IMR-90 (cell line): ENCODE data around the gene PPP1R8. TPM values are rescaled to one million over a fixed set of nuclear protein-coding genes. Genes with fewer than 3 reads are reported as not detected.

Experiments used
- ATAC-seq: fragments of 200-7000 bp; cut with Tn5 transposase; 2 replicates; pipeline ENCODE4 v1.9.1; 2020; ENCODE audit warnings: low read depth, mild to moderate bottlenecking, moderate library complexity
- BruUV-seq: library from RNA; stranded (reverse); fragments of 400-500 nt; replicated peaks from 2 replicates; lab custom pipeline; 2021; lab: Mats Ljungman, UMichigan
- CTCF ChIA-PET: fragments of 300-600 bp; formaldehyde crosslinking; extraction: SDS; loops from one replicate; lab custom pipeline; 2021; ENCODE audit warnings: antibody characterized with exemption; lab: Yijun Ruan, JAX
- POLR2A ChIA-PET: fragments of 300-600 bp; sonication (Branson Sonifier 250); formaldehyde crosslinking; loops from one replicate; lab custom pipeline; 2022; ENCODE audit warnings: antibody characterized with exemption; ENCODE audit not compliant: unreplicated experiment; lab: Charles Lee
- DNase-seq: peaks from one replicate; pipeline ENCODE4 v3.0.0; 2013
- H2AFZ ChIP-seq: replicated peaks from 2 replicates; pipeline ENCODE3; 2013; ENCODE audit warnings: low read length, mild to moderate bottlenecking; ENCODE audit not compliant: poor library complexity
- H2AK5ac ChIP-seq: 2 replicates; pipeline ENCODE4 v1.6.1; 2013; ENCODE audit warnings: low read depth, low read length, inconsistent platforms
- H2AK9ac ChIP-seq: replicated peaks from 2 replicates; pipeline ENCODE3; 2013; ENCODE audit warnings: mild to moderate bottlenecking, low read depth, low read length, moderate library complexity; ENCODE audit not compliant: poor library complexity
- H2BK120ac ChIP-seq: 2 replicates; pipeline ENCODE4 v1.6.1; 2013; ENCODE audit warnings: low read depth, low read length, inconsistent platforms
- H2BK15ac ChIP-seq: 3 replicates; pipeline ENCODE4 v1.6.1; 2013; ENCODE audit warnings: low read depth, low read length, inconsistent platforms
- H2BK20ac ChIP-seq: 2 replicates; pipeline ENCODE4 v1.6.1; 2013; ENCODE audit warnings: low read depth, mild to moderate bottlenecking, inconsistent platforms, low read length, moderate library complexity
- H2BK5ac ChIP-seq: 2 replicates; pipeline ENCODE4 v1.6.1; 2013; ENCODE audit warnings: mild to moderate bottlenecking, low read depth, low read length, inconsistent platforms; ENCODE audit not compliant: poor library complexity, severe bottlenecking
- H3K14ac ChIP-seq: replicated peaks from 2 replicates; pipeline ENCODE4 v1.6.1; 2013; ENCODE audit warnings: low read depth, low read length, inconsistent platforms
- H3K18ac ChIP-seq: 2 replicates; pipeline ENCODE4 v1.6.1; 2013; ENCODE audit warnings: low read depth, low read length, control low read depth
- H3K23ac ChIP-seq: 2 replicates; pipeline ENCODE4 v1.6.1; 2013; ENCODE audit warnings: low read depth, low read length, inconsistent platforms
- H3K27ac ChIP-seq: 2 replicates; pipeline ENCODE4 v1.5.1; 2013; ENCODE audit warnings: mild to moderate bottlenecking, control low read depth, low read length; ENCODE audit not compliant: insufficient read depth
- H3K27me3 ChIP-seq: 2 replicates; pipeline ENCODE4 v1.6.1; 2013; ENCODE audit warnings: low read length; ENCODE audit not compliant: control insufficient read depth, insufficient read depth
- H3K36me3 ChIP-seq: 2 replicates; pipeline ENCODE4 v1.6.1; 2013; ENCODE audit warnings: low read length, mixed read lengths; ENCODE audit not compliant: control insufficient read depth, insufficient read depth
- H3K4ac ChIP-seq: 2 replicates; pipeline ENCODE4 v1.6.1; 2013; ENCODE audit warnings: low read depth, low read length, inconsistent platforms
- H3K4me1 ChIP-seq: 2 replicates; pipeline ENCODE4 v1.6.1; 2013; ENCODE audit warnings: low read length, mixed read lengths; ENCODE audit not compliant: control insufficient read depth, insufficient read depth
- H3K4me2 ChIP-seq: 2 replicates; pipeline ENCODE4 v1.6.1; 2013; ENCODE audit warnings: low read depth, mild to moderate bottlenecking, control low read depth, low read length, moderate library complexity
- H3K4me3 ChIP-seq: 2 replicates; pipeline ENCODE4 v1.5.1; 2013; ENCODE audit warnings: low read depth, mild to moderate bottlenecking, control low read depth, low read length, moderate library complexity; ENCODE audit not compliant: insufficient read depth
- H3K56ac ChIP-seq: 2 replicates; pipeline ENCODE4 v1.6.1; 2013; ENCODE audit warnings: low read length, inconsistent platforms; ENCODE audit not compliant: insufficient read depth; ENCODE audit errors: extremely low read depth
- H3K79me1 ChIP-seq, 2 experiments: 2 replicates each; pipeline ENCODE4 v1.6.1; 2013; ENCODE audit warnings: low read length in 2 of 2, inconsistent platforms in 1 of 2, low read depth in 1 of 2
- H3K9ac ChIP-seq: 2 replicates; pipeline ENCODE4 v1.6.1; 2013; ENCODE audit warnings: low read depth, low read length, control low read depth
- H3K9me1 ChIP-seq: 2 replicates; pipeline ENCODE4 v1.6.1; 2013; ENCODE audit warnings: low read length, inconsistent platforms; ENCODE audit not compliant: insufficient read depth
- H3K9me3 ChIP-seq: 2 replicates; pipeline ENCODE4 v1.6.1; 2013; ENCODE audit warnings: low read length; ENCODE audit not compliant: control insufficient read depth, insufficient read depth
- H4K20me1 ChIP-seq: 2 replicates; pipeline ENCODE4 v1.6.1; 2013; ENCODE audit warnings: low read length, inconsistent platforms; ENCODE audit not compliant: insufficient read depth
- H4K5ac ChIP-seq: 2 replicates; pipeline ENCODE4 v1.6.1; 2013; ENCODE audit warnings: mild to moderate bottlenecking, low read depth, low read length, control low read depth
- H4K8ac ChIP-seq, 2 experiments: 2 replicates each; pipeline ENCODE4 v1.6.1; 2013; ENCODE audit warnings: low read depth in 2 of 2, low read length in 2 of 2, control low read depth in 1 of 2, inconsistent platforms in 1 of 2
- H4K91ac ChIP-seq: 2 replicates; pipeline ENCODE4 v1.6.1; 2013; ENCODE audit warnings: low read depth, low read length, inconsistent platforms; ENCODE audit not compliant: insufficient read depth
- FOS ChIP-seq: fragments of 150-350 bp; IDR thresholded peaks from 2 replicates; pipeline ENCODE4 v1.6.1; 2016; ENCODE audit warnings: low read depth, low read length
- MAFK ChIP-seq: IDR thresholded peaks from 2 replicates; pipeline ENCODE4 v1.6.1; 2012; ENCODE audit warnings: low read depth, low read length, improper control_type of control experiment
- MAZ ChIP-seq: IDR thresholded peaks from 2 replicates; pipeline ENCODE4 v1.6.1; 2012; ENCODE audit warnings: low read depth, mild to moderate bottlenecking, low read length, improper control_type of control experiment, moderate library complexity, borderline replicate concordance
- MXI1 ChIP-seq: IDR thresholded peaks from 2 replicates; pipeline ENCODE4 v1.6.1; 2012; ENCODE audit warnings: low read depth, mild to moderate bottlenecking, low read length, moderate library complexity, borderline replicate concordance
- RAD21 ChIP-seq: IDR thresholded peaks from 2 replicates; pipeline ENCODE4 v1.6.1; 2012; ENCODE audit warnings: low read length, improper control_type of control experiment
- SMC3 ChIP-seq: fragments of 150-350 bp; IDR thresholded peaks from 2 replicates; pipeline ENCODE4 v1.6.1; 2016; ENCODE audit warnings: low read depth, mild to moderate bottlenecking, antibody characterized with exemption, low read length, moderate library complexity
- WGBS, 2 experiments: methylation state at CpG; one replicate each; pipeline versions ENCODE4 v1.1.5 to v1.1.7; 2013; ENCODE audit warnings: missing lambda C conversion rate in 2 of 2; ENCODE audit not compliant: insufficient read length in 1 of 2; ENCODE audit errors: extremely low coverage in 2 of 2; 5-methylcytosine and 5-hydroxymethylcytosine counted together
- dilution Hi-C: fragments of 300-500 bp; cut with HindIII; formaldehyde crosslinking; loops from one replicate; pipeline ENCODE4 v1.14.3; 2018; ENCODE audit warnings: low sequenced_read_pairs; ENCODE audit not compliant: unreplicated experiment
- in situ Hi-C: fragments of 300-500 bp; cut with MboI; formaldehyde crosslinking; loops from 3 replicates; pipeline ENCODE4 v1.14.3; 2019; ENCODE audit warnings: low sequenced_read_pairs, inconsistent platforms, mixed read lengths
- intact Hi-C: fragments of 100-400 bp; cut with micrococcal nuclease; formaldehyde crosslinking; loops from 2 replicates; pipeline ENCODE4 v1.10.0; 2022
- polyA plus RNA-seq, 3 experiments: library from polyadenylated mRNA; depleted of rRNA; stranded (reverse); fragments of >200 nt; gene quantifications; 2 replicates each; pipeline ENCODE4 v1.2.3, GENCODE V29; 2012; ENCODE audit warnings: low replicate concordance in 1 of 3
- total RNA-seq: library from RNA; depleted of rRNA; stranded (reverse); fragments of >200 nt; gene quantifications from 2 replicates; pipeline ENCODE4 v1.2.3, GENCODE V29; 2012
- TF ChIP-seq, protein P1 (sequence below): conservative IDR thresholded peaks from 2 replicates; pipeline ENCODE4 v1.5.1; 2012; ENCODE audit warnings: mild to moderate bottlenecking, low read depth, low read length, improper control_type of control experiment

Gene PPP1R8
- total and polyA plus RNA-seq, 2 of the 4 experiments (the other 2 are of a cell fraction): 53.8 to 80.1 TPM

DNA sequence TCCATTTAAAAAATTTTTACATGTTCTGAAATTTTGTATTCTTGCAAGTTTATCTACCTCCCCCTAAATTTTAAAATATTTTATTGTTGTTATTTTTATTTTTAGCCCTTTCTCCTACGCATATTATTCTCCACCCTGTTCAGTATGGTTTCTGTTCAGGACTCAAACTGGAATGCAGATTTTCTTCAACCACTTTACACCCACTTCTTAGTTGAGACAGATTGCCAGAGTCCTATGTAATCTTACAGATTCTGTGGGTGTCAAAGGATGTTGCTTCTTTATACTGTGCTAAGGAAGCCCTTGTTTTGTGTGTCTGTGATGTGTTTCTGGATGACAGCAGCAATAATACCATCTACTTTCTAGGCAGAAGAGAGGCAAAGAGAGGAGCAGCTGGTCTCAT is 20.7 kb upstream of the PPP1R8 start:
- H2BK15ac ChIP-seq: no peak overlapping the region
- H3K9ac ChIP-seq: no peak overlapping the region
- H3K79me1 ChIP-seq: peaks cover 0 to 4% of the 10 kb centered on the region in 2 experiments; a peak in 1 of 4 replicates
- no peaks in the 10 kb centered on the region for H3K4me1 ChIP-seq
- TF ChIP-seq MAZ: no peak
- no peak for TF ChIP-seq FOS
- no peak for TF ChIP-seq MAFK
- TF ChIP-seq, protein P1, sequence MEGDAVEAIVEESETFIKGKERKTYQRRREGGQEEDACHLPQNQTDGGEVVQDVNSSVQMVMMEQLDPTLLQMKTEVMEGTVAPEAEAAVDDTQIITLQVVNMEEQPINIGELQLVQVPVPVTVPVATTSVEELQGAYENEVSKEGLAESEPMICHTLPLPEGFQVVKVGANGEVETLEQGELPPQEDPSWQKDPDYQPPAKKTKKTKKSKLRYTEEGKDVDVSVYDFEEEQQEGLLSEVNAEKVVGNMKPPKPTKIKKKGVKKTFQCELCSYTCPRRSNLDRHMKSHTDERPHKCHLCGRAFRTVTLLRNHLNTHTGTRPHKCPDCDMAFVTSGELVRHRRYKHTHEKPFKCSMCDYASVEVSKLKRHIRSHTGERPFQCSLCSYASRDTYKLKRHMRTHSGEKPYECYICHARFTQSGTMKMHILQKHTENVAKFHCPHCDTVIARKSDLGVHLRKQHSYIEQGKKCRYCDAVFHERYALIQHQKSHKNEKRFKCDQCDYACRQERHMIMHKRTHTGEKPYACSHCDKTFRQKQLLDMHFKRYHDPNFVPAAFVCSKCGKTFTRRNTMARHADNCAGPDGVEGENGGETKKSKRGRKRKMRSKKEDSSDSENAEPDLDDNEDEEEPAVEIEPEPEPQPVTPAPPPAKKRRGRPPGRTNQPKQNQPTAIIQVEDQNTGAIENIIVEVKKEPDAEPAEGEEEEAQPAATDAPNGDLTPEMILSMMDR: no peak
- TF ChIP-seq RAD21: no peak
- TF ChIP-seq MXI1: no peak
- no peak for TF ChIP-seq SMC3
- H3K9me3 ChIP-seq: no peaks in the 10 kb centered on the region
- H3K27me3 ChIP-seq: no peaks in the 10 kb centered on the region
- H2BK120ac ChIP-seq: no peak overlapping the region
- in situ Hi-C loops (no loop called here), intact Hi-C loops (no loop called here), dilution Hi-C loops (no loop called here)
- BruUV-seq: no TSS peak
- H4K8ac ChIP-seq: no peak overlapping the region
- H3K27ac ChIP-seq: no peak overlapping the region
- H3K9me1 ChIP-seq: peaks cover 9% of the 10 kb centered on the region; the same call in 1 of the 2 replicates
- H2AFZ ChIP-seq: no peak overlapping the region
- no peak overlapping the region for H2AK9ac ChIP-seq
- H3K18ac ChIP-seq: no peak overlapping the region
- H3K23ac ChIP-seq: no peak overlapping the region
- POLR2A ChIA-PET: no interaction called here
- no peak overlapping the region for H2BK5ac ChIP-seq
- peaks cover 18% of the 10 kb centered on the region for H3K36me3 ChIP-seq
- no peak overlapping the region for H3K56ac ChIP-seq
- DNase-seq: no peak
- no peak overlapping the region for H4K5ac ChIP-seq
- CTCF ChIA-PET: no interaction called here
- no peak overlapping the region for H3K14ac ChIP-seq
- H3K4me3 ChIP-seq: no peak overlapping the region
- ATAC-seq: no peak
- no peak overlapping the region for H2BK20ac ChIP-seq
- no CpG with 5 or more reads among the region's 1 CpG for WGBS, 2 experiments
- no peak overlapping the region for H3K4me2 ChIP-seq
- H2AK5ac ChIP-seq: no peak overlapping the region
- H4K20me1 ChIP-seq: no peaks in the 10 kb centered on the region
- no peak overlapping the region for H4K91ac ChIP-seq
- no peak overlapping the region for H3K4ac ChIP-seq
